ENCODE measurements around the gene TMEM141. TPM values are rescaled to one million over a fixed set of nuclear protein-coding genes. Genes with fewer than 3 reads are reported as not detected.

TMEM141 gene
- total RNA-seq, 1 experiment from 2014 or later, result 70.4 TPM

GRCh38 chr9:136838314-136839228 is 47.4 kb downstream of the TMEM141 start:
- no peaks in the 10 kb centered on the region for H3K27me3 Mint-ChIP-seq (ENCODE audit: insufficient read depth, unreplicated experiment)
- H3K36me3 Mint-ChIP-seq (ENCODE audit: insufficient read depth, unreplicated experiment), result peaks cover 51% of the 10 kb centered on the region
- TF ChIP-seq CTCF (IDR thresholded peaks at IDR 0.05; ENCODE audit: unreplicated experiment), result no peak
- DNase-seq (ENCODE audit: unreplicated experiment), result no peak
- H3K4me3 Mint-ChIP-seq (ENCODE audit: unreplicated experiment), result no peak overlapping the region
- H3K4me1 Mint-ChIP-seq (ENCODE audit: insufficient read depth, unreplicated experiment), result peaks cover 18% of the 10 kb centered on the region
- ChIA-PET POLR2A (interaction anchor here (0.9 to 1.8 kb wide), 3 partner anchors 10 to 37 kb away, joined by 3 to 5 read pairs (median 4); no protein-coding TSS in a partner anchor), CTCF (interaction anchor here (0.6 to 0.7 kb wide), 2 partner anchors 45 to 244 kb away, joined by 3 read pairs; no protein-coding TSS in a partner anchor)
- H3K9me3 Mint-ChIP-seq (ENCODE audit: unreplicated experiment), result no peaks in the 10 kb centered on the region
- BruUV-seq (replicated peaks), result no TSS peak
- intact Hi-C loops (cut with micrococcal nuclease), result no loop called here
- no peak overlapping the region for H3K27ac Mint-ChIP-seq (ENCODE audit: low read depth, unreplicated experiment)

GRCh38 chr9:136839229-136840139 is 48.3 kb downstream of the TMEM141 start:
- no TSS peak for BruUV-seq (replicated peaks)
- H3K36me3 Mint-ChIP-seq (ENCODE audit: insufficient read depth, unreplicated experiment), result peaks cover 51% of the 10 kb centered on the region
- ChIA-PET CTCF (interaction anchor here (1.0 to 1.1 kb wide), 2 partner anchors 24 to 196 kb away, joined by 3 read pairs; no protein-coding TSS in a partner anchor), POLR2A (interaction anchor here (1.0 to 1.8 kb wide), 3 partner anchors 9 to 38 kb away, joined by 3 to 5 read pairs (median 3); no protein-coding TSS in a partner anchor)
- peak overlapping the region; percentile 4 for H3K27ac Mint-ChIP-seq (ENCODE audit: low read depth, unreplicated experiment)
- no peak for DNase-seq (ENCODE audit: unreplicated experiment)
- no peaks in the 10 kb centered on the region for H3K27me3 Mint-ChIP-seq (ENCODE audit: insufficient read depth, unreplicated experiment)
- no peaks in the 10 kb centered on the region for H3K9me3 Mint-ChIP-seq (ENCODE audit: unreplicated experiment)
- H3K4me3 Mint-ChIP-seq (ENCODE audit: unreplicated experiment), result no peak overlapping the region
- TF ChIP-seq CTCF (IDR thresholded peaks at IDR 0.05; ENCODE audit: unreplicated experiment), result no peak
- peaks cover 18% of the 10 kb centered on the region for H3K4me1 Mint-ChIP-seq (ENCODE audit: insufficient read depth, unreplicated experiment)
- intact Hi-C loops (cut with micrococcal nuclease), result loop anchor here (10.0 kb wide), 1 partner anchor 105 kb away; the partner anchor contains the start of genes C8G and FBXW5

GRCh38 chr9:136840140-136840876 is 49.2 kb downstream of the TMEM141 start:
- Mint-ChIP-seq H3K4me1 (ENCODE audit: insufficient read depth, unreplicated experiment) (peaks cover 18% of the 10 kb centered on the region), H3K4me3 (ENCODE audit: unreplicated experiment) (no peak overlapping the region), H3K36me3 (ENCODE audit: insufficient read depth, unreplicated experiment) (peaks cover 45% of the 10 kb centered on the region), H3K27ac (ENCODE audit: low read depth, unreplicated experiment) (peak overlapping the region; percentile 4), H3K9me3 (ENCODE audit: unreplicated experiment) (no peaks in the 10 kb centered on the region), H3K27me3 (ENCODE audit: insufficient read depth, unreplicated experiment) (no peaks in the 10 kb centered on the region)
- no peak for DNase-seq (ENCODE audit: unreplicated experiment)
- intact Hi-C loops (cut with micrococcal nuclease), result loop anchor here (10.0 kb wide), 1 partner anchor 104 kb away; the partner anchor contains the start of genes C8G and FBXW5
- POLR2A ChIA-PET, result interaction anchor here (1.0 to 1.8 kb wide), 2 partner anchors 8 to 30 kb away, joined by 3 to 5 read pairs; no protein-coding TSS in a partner anchor
- CTCF ChIA-PET, result interaction anchor here (1.0 to 1.1 kb wide), 2 partner anchors 25 to 195 kb away, joined by 3 read pairs; no protein-coding TSS in a partner anchor
- TSS peak; percentile 79 for BruUV-seq (replicated peaks)
- TF ChIP-seq CTCF (IDR thresholded peaks at IDR 0.05; ENCODE audit: unreplicated experiment), result no peak

Data from MCF 10A (cell line).